ENCODE results near the gene APBB1.

DNA sequence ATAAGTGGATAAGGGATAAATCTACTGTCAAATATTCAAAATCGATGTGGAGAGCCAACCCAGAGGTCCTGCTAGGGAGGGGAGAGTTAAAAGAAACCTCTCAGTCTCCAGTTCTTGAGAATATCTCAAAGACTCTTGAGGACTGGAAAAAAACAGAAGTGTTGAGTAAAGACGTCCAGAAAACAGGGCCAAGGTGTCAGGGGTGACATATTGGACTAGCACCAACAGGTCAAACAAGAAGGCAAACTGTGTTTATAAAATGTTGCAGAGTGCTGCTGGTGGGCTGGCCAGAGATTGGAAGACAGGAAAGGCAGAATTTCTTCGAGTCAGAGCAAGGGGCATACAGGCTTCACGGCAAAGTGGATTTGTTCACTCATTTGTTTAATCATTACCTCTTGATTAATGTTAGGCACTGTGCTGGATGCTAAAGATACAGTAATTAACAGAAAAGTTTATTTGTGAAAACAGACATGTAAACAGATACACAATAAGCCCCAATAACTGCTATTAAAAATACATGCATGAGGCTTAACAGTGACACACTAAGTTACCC lies 62.3 kb downstream of the APBB1 start:
- no peak for TF ChIP-seq BHLHE40 (IDR thresholded peaks at IDR 0.05; ENCODE audit: low read depth, low read length)
- TF ChIP-seq NFE2L2 (IDR thresholded peaks at IDR 0.05; ENCODE audit: low read depth, low read length) = no peak
